Testis (tissue), 2 donors: ENCODE data around the gene SPPL2B.

Experiments
- POLR2A ChIP-seq: fragments of 450-650 bp; IDR thresholded peaks from one replicate; pipeline ENCODE4 v1.6.1; 2017; ENCODE audit warnings: antibody characterized with exemption, mild to moderate bottlenecking, moderate library complexity
- TF ChIP-seq, protein P1 (sequence below), 3 experiments: fragments of 450-650 bp in 2 of 3; fragments of 200-600 bp in 1 of 3; sonication (generic) in 1 of 3; IDR thresholded peaks; one replicate each; pipeline ENCODE4 v1.5.1; 2016 to 2019; ENCODE audit warnings: antibody characterized with exemption in 3 of 3, mild to moderate bottlenecking in 2 of 3, moderate library complexity in 1 of 3

- TF ChIP-seq, protein P1, sequence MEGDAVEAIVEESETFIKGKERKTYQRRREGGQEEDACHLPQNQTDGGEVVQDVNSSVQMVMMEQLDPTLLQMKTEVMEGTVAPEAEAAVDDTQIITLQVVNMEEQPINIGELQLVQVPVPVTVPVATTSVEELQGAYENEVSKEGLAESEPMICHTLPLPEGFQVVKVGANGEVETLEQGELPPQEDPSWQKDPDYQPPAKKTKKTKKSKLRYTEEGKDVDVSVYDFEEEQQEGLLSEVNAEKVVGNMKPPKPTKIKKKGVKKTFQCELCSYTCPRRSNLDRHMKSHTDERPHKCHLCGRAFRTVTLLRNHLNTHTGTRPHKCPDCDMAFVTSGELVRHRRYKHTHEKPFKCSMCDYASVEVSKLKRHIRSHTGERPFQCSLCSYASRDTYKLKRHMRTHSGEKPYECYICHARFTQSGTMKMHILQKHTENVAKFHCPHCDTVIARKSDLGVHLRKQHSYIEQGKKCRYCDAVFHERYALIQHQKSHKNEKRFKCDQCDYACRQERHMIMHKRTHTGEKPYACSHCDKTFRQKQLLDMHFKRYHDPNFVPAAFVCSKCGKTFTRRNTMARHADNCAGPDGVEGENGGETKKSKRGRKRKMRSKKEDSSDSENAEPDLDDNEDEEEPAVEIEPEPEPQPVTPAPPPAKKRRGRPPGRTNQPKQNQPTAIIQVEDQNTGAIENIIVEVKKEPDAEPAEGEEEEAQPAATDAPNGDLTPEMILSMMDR (IDR thresholded peaks at IDR 0.05) = no peak
- no peak for TF ChIP-seq POLR2A
Observed at GRCh38 chr19:2306281-2306806, 22.1 kb upstream of the SPPL2B start.
